Naive B cell (primary cell): ENCODE measurements around the gene FAM210B. TPM values are rescaled to one million over a fixed set of nuclear protein-coding genes. Genes with fewer than 3 reads are reported as not detected.
"Not testable (repeated sequence)": the region's sequence is repeated elsewhere in the genome, so short reads cannot be mapped to it uniquely, and the experiment has no call there.

Experiments used
- ATAC-seq, 2 donors: fragments of 150-1000 bp; cut with Tn5 transposase; 2 replicates each; pipeline ENCODE4 v1.10.0; 2021; ENCODE audit warnings: low read depth in 2 of 2, mild to moderate bottlenecking in 2 of 2, moderate library complexity in 2 of 2
- DNase-seq: peaks from one replicate; pipeline ENCODE4 v3.0.0; 2022
- H3K27ac Mint-ChIP-seq, 6 donors: one replicate each; pipeline ENCODE4 v1.8.0; 2020 to 2022; ENCODE audit warnings: mild to moderate bottlenecking in 6 of 6, mixed read lengths in 6 of 6, moderate library complexity in 5 of 6, inconsistent platforms in 2 of 6
- H3K27me3 Mint-ChIP-seq, 3 donors: one replicate each; pipeline ENCODE4 v1.8.0; 2021 to 2022; ENCODE audit warnings: mixed read lengths in 3 of 3, mild to moderate bottlenecking in 1 of 3
- H3K36me3 Mint-ChIP-seq, 2 donors: one replicate each; pipeline ENCODE4 v1.8.0; 2020 to 2022; ENCODE audit warnings: mixed read lengths in 2 of 2, inconsistent platforms in 1 of 2, mild to moderate bottlenecking in 1 of 2
- H3K4me1 Mint-ChIP-seq, 3 donors: one replicate each; pipeline ENCODE4 v1.8.0; 2020 to 2022; ENCODE audit warnings: mixed read lengths in 3 of 3, inconsistent platforms in 1 of 3, mild to moderate bottlenecking in 1 of 3, moderate library complexity in 1 of 3
- H3K4me3 Mint-ChIP-seq, 8 donors: one replicate each; pipeline ENCODE4 v1.8.0; 2020 to 2022; ENCODE audit warnings: mild to moderate bottlenecking in 8 of 8, mixed read lengths in 8 of 8, moderate library complexity in 8 of 8, inconsistent platforms in 2 of 8
- H3K9me3 Mint-ChIP-seq, 7 donors: one replicate each; pipeline ENCODE4 v1.8.0; 2020 to 2022; ENCODE audit warnings: mixed read lengths in 7 of 7, mild to moderate bottlenecking in 5 of 7, inconsistent platforms in 2 of 7, moderate library complexity in 1 of 7
- polyA plus RNA-seq, 6 donors: library from polyadenylated mRNA; unstranded; fragments of 300-500 nt; fragmentation: Illumina TruSeq; gene quantifications; one replicate each; pipeline ENCODE4 v1.2.3, GENCODE V29; 2021; ENCODE audit warnings: low read depth in 6 of 6

FAM210B gene
- 10 to 100 TPM; 10.5 to 25.6 (median 13.6) TPM for polyA plus RNA-seq

DNA sequence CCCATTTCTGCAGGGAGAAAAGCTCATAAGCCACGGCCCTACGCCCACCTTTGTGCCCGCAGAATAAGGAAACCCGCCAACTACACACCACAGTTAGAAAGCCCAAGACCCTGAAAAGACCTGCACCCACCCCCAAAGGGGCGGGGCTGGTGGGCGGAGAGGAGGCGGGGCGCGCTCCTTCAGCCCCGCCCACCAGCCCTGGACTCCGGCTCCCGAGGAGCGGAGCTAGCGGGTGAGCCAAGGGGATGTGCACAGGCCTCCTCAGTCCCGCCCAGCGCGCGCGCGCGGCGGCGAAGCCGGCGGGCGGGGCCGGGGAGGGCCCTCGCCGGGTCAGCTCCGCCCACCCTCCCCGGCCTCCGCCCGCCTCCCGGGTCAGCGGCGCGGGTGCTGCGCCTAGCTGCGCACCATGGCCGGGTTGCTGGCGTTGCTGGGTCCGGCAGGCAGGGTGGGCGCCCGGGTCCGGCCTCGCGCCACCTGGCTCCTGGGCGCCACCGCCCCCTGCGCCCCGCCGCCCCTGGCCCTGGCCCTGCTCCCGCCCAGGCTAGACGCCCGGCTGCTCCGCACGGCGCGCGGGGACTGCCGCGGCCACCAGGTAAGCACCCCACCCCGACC, at the start of gene FAM210B:
Gene FAM210B (plus strand): TSS at position 375 of the 612 bp plus-strand sequence. CDS start 32 bp downstream, at position 407.
- peaks cover 8 to 18% (median 9%) of the 10 kb centered on the region in 3 donors for H3K4me1 Mint-ChIP-seq
- DNase-seq (peak; percentile 62), ATAC-seq (peak; percentile 97 to 98)
- peak within 1 kb of the TSS; percentile 73 to 94 (median 90) for H3K4me3 Mint-ChIP-seq
- H3K27ac Mint-ChIP-seq = peak within 1 kb of the TSS in 3 of 6 donors; percentile 42 to 50 (median 47)
- H3K9me3 Mint-ChIP-seq = peaks cover 0 to 2% (median 0%) of the 10 kb centered on the region in 7 donors
- H3K27me3 Mint-ChIP-seq = peaks cover 0 to 6% (median 2%) of the 10 kb centered on the region in 3 donors
- H3K36me3 Mint-ChIP-seq = no peaks in the 10 kb centered on the region

DNA sequence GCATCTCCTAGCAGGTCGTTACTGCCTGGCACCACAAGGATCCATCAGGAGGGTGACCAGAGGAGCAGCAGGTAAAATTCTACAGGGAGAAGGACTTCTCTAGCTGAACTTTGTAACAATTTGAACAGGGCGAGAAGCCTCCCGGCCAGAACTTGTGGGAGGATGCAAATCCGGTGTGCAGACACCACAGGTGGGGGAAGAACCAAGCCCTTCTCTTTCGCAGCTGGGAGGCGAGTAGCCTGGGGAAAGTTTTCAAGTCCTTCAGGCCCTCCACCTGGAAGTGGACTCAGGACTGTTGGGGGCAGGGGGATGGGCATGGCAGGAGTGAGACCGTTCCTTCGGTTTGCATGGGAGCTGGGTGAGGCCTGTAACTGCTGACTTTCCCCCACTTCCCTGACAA, 42.7 kb upstream of the FAM210B start:
- Mint-ChIP-seq H3K4me1 (no peaks in the 10 kb centered on the region), H3K27me3 (peaks cover 13 to 32% (median 24%) of the 10 kb centered on the region in 3 donors), H3K36me3 (no peaks in the 10 kb centered on the region), H3K9me3 (peaks cover 0 to 12% (median 5%) of the 10 kb centered on the region in 7 donors), H3K27ac (no peak overlapping the region), H3K4me3 (no peak overlapping the region)
- no peak for DNase-seq
- ATAC-seq = no peak

- no peak overlapping the region for H3K27ac Mint-ChIP-seq
- H3K4me3 Mint-ChIP-seq = no peak overlapping the region
- H3K36me3 Mint-ChIP-seq = no peaks in the 10 kb centered on the region
- peaks cover 0 to 12% (median 5%) of the 10 kb centered on the region in 7 donors for H3K9me3 Mint-ChIP-seq
- no peaks in the 10 kb centered on the region for H3K4me1 Mint-ChIP-seq
- DNase-seq (no peak), ATAC-seq (no peak)
- H3K27me3 Mint-ChIP-seq = peaks cover 13 to 28% (median 25%) of the 10 kb centered on the region in 3 donors
Measured at GRCh38 chr20:56316483-56316882, 42.3 kb upstream of the FAM210B start.

GRCh38 chr20:56322681-56323080, 36.1 kb upstream of the FAM210B start:
- Mint-ChIP-seq H3K27me3 (peaks cover 6 to 38% (median 25%) of the 10 kb centered on the region in 3 donors), H3K4me3 (no peak overlapping the region), H3K27ac (no peak overlapping the region), H3K9me3 (no peaks in the 10 kb centered on the region), H3K4me1 (no peaks in the 10 kb centered on the region), H3K36me3 (no peaks in the 10 kb centered on the region)
- DNase-seq (no peak), ATAC-seq (no peak)

DNA sequence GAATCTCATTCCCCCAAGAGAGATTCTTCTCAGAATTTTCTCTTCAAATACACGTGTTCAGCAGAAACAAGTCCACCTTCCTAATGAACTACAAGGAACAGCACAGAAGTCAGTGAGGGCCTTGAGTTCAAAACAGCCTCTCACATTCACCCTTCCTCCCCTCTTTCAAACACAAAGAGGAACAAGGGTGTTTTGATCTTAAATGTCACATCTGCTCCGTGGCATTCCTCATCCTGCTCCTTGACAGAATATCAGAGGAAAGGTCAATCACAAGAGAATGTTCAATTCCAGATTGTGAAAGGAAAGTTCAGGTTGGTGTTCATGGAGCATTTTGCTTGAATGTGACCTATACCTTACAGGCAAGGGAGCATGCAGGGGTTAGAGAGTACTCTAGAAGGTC, 35.6 kb upstream of the FAM210B start:
- DNase-seq (no peak), ATAC-seq (no peak)
- H3K27me3 Mint-ChIP-seq = peaks cover 6 to 43% (median 22%) of the 10 kb centered on the region in 3 donors
- peaks cover 0 to 2% (median 0%) of the 10 kb centered on the region in 7 donors for H3K9me3 Mint-ChIP-seq
- no peaks in the 10 kb centered on the region for H3K36me3 Mint-ChIP-seq
- H3K4me3 Mint-ChIP-seq = no peak overlapping the region
- no peak overlapping the region for H3K27ac Mint-ChIP-seq
- no peaks in the 10 kb centered on the region for H3K4me1 Mint-ChIP-seq

- DNase-seq = no peak
- no peaks in the 10 kb centered on the region for H3K4me1 Mint-ChIP-seq
- H3K27ac Mint-ChIP-seq = no peak overlapping the region
- H3K9me3 Mint-ChIP-seq = peaks cover 0 to 2% (median 0%) of the 10 kb centered on the region in 7 donors
- H3K36me3 Mint-ChIP-seq = no peaks in the 10 kb centered on the region
- H3K27me3 Mint-ChIP-seq = peaks cover 6 to 43% (median 22%) of the 10 kb centered on the region in 3 donors
- ATAC-seq = no peak
- peak overlapping the region in 1 of 8 donors; percentile 5 for H3K4me3 Mint-ChIP-seq
Measured at GRCh38 chr20:56323656-56324055, 35.1 kb upstream of the FAM210B start.

- no peak overlapping the region for H3K4me3 Mint-ChIP-seq
- ATAC-seq (no peak), DNase-seq (no peak)
- H3K27me3 Mint-ChIP-seq = peaks cover 10 to 37% (median 17%) of the 10 kb centered on the region in 3 donors
- peaks cover 0 to 2% (median 0%) of the 10 kb centered on the region in 7 donors for H3K9me3 Mint-ChIP-seq
- H3K27ac Mint-ChIP-seq = no peak overlapping the region
- no peaks in the 10 kb centered on the region for H3K36me3 Mint-ChIP-seq
- H3K4me1 Mint-ChIP-seq = no peaks in the 10 kb centered on the region
Measured at GRCh38 chr20:56324806-56325205, 34.0 kb upstream of the FAM210B start.

DNA sequence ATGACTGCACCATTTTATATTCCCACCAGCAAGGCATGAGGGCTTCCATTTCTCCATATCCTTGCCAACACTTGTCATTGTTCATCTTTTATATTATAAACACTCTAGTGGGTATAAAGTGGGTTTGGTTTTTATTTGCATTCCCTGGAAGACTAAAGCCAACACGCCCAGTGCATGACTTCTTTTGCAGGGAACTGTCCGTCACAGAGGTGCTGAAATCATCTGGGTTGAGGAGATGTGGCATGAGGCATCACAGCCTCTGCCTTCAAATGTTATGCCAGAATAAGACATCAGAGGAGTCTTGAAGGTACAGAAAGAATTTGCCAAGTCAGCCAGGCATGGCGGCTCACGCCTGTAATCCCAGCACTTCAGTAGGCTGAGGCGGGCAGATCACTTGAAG, 29.9 kb upstream of the FAM210B start:
- ATAC-seq (no peak), DNase-seq (no peak)
- peaks cover 14 to 41% (median 21%) of the 10 kb centered on the region in 3 donors for H3K27me3 Mint-ChIP-seq
- no peaks in the 10 kb centered on the region for H3K4me1 Mint-ChIP-seq
- H3K36me3 Mint-ChIP-seq = no peaks in the 10 kb centered on the region
- no peak overlapping the region for H3K27ac Mint-ChIP-seq
- no peak overlapping the region for H3K4me3 Mint-ChIP-seq
- peaks cover 0 to 13% (median 9%) of the 10 kb centered on the region in 7 donors for H3K9me3 Mint-ChIP-seq

GRCh38 chr20:56336709-56337108, 22.1 kb upstream of the FAM210B start:
- not testable (repeated sequence) for H3K4me1 Mint-ChIP-seq, H3K27ac Mint-ChIP-seq, ATAC-seq, DNase-seq, H3K36me3 Mint-ChIP-seq, H3K4me3 Mint-ChIP-seq
- Mint-ChIP-seq H3K9me3 (peaks cover 4 to 19% (median 11%) of the 10 kb centered on the region in 7 donors), H3K27me3 (peaks cover 46 to 67% (median 46%) of the 10 kb centered on the region in 3 donors)

DNA sequence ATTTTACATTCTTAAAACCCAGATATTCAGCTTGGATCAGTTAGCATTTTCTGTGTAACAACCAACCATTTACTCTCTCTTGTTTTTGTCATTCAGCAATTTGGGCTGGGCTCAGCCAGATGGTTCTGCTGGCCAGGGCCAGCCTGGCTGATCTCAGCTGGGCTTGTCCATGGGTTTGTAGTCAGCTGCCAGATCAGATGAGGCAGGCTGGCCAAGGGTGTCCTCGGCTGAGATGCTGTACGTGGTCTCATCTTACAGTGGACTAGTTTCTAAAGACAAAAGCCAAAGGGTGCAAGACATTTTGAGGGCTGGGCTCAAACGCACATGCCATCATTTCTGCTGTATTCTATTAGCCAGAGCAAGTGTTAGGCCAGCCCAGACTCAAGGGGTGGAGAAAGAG, 16.0 kb upstream of the FAM210B start:
- Mint-ChIP-seq H3K9me3 (peaks cover 0 to 2% (median under 1%) of the 10 kb centered on the region in 7 donors), H3K36me3 (peaks cover 0 to 7% of the 10 kb centered on the region in 2 donors), H3K27ac (peak overlapping the region in 1 of 6 donors; percentile 19), H3K27me3 (peaks cover 54 to 87% (median 81%) of the 10 kb centered on the region in 3 donors), H3K4me1 (peaks cover 0 to 9% (median 8%) of the 10 kb centered on the region in 3 donors), H3K4me3 (no peak overlapping the region)
- no peak for DNase-seq
- ATAC-seq = no peak

DNA sequence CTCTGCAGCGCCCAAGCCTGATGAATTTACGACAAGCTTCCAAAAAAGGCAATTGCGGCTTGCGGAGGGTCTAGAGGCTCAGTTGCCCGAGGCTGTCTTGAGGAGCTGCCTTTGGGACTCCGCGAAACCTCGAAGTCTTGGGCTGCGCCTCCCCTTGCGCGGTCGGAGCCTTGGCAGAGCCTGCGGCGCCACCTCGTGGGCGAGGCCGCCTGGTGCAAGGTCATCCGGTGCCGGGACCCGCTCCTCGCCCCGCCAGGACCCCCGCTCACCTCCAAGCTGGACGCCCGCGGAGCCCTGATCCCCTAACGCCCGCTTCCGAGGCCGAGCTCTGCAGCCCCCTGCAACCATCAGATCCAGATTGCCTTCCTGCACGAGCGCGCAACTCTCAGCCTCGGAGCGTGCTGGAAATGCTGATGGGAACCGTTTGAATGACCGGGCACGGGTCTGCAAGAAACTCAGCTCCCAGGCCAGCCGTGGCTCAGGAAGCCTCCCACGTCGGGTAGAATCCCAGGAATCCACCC, 14.9 kb upstream of the FAM210B start:
- Mint-ChIP-seq H3K9me3 (peaks cover 0 to 2% (median 0%) of the 10 kb centered on the region in 7 donors), H3K4me1 (peaks cover 0 to 15% (median 8%) of the 10 kb centered on the region in 3 donors), H3K36me3 (peaks cover 0 to 7% of the 10 kb centered on the region in 2 donors), H3K27me3 (peaks cover 57 to 86% (median 83%) of the 10 kb centered on the region in 3 donors), H3K27ac (no peak overlapping the region), H3K4me3 (no peak overlapping the region)
- DNase-seq (no peak), ATAC-seq (no peak)

GRCh38 chr20:56345911-56346310, 12.9 kb upstream of the FAM210B start:
- no peak for ATAC-seq
- Mint-ChIP-seq H3K27me3 (peaks cover 42 to 82% (median 76%) of the 10 kb centered on the region in 3 donors), H3K4me3 (no peak overlapping the region), H3K9me3 (peaks cover 0 to 3% (median 0%) of the 10 kb centered on the region in 7 donors), H3K27ac (no peak overlapping the region), H3K36me3 (peaks cover 0 to 7% of the 10 kb centered on the region in 2 donors), H3K4me1 (peaks cover 0 to 15% (median 8%) of the 10 kb centered on the region in 3 donors)
- DNase-seq = no peak

DNA sequence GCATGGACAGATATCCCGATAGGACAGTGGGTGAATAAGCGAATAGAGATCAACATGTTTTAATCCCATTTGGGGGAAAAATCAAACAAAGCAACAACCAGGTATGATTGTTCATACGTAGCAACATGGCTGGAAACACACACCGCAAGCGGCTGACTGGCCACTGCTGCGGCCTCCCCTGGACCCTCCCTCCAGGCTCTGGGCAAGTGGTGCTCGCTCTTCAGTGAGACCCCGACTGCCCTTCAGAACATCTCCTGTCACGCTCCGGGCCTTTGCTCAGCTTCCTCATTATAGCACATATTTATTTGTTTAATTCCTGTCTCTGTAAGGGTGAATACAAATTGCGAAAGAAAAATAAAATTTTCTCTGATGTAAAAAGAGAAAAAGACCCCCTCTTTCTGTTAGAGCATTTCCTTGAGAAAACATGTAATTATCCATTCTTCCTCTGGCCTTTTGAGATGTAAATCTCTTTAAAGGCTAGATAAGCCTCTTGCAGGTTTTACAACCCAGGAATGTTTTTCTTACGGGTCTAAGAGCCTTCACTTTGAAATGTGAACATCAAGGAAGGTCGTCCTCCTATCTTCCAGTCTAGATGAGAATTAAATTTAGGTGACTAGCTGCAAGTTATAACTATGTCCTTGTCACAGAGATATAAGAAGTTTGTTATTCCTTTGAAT, 11.0 kb upstream of the FAM210B start:
- Mint-ChIP-seq H3K27me3 (peaks cover 29 to 76% (median 73%) of the 10 kb centered on the region in 3 donors), H3K27ac (no peak overlapping the region), H3K9me3 (peaks cover 0 to 4% (median 0%) of the 10 kb centered on the region in 7 donors), H3K36me3 (peaks cover 0 to 7% of the 10 kb centered on the region in 2 donors), H3K4me1 (peaks cover 0 to 15% (median 8%) of the 10 kb centered on the region in 3 donors), H3K4me3 (no peak overlapping the region)
- no peak for DNase-seq
- ATAC-seq = no peak
